Measurements from ENCODE around the gene PFN3.

GRCh38 chr5:177393206-177393765 lies 7.2 kb downstream of the PFN3 start:
- TF ChIP-seq CTCF (IDR thresholded peaks at IDR 0.05; ENCODE audit: low read depth, low read length), result no peak
- no peak for TF ChIP-seq EZH2phosphoT487 (IDR thresholded peaks at IDR 0.05; ENCODE audit: low read depth)

Measured in OCI-LY3 (cell line).